K562 (cell line): ENCODE data around the gene SLC7A14. TPM values are rescaled to one million over a fixed set of nuclear protein-coding genes. Genes with fewer than 3 reads are reported as not detected.

Source experiments
- ATAC-seq: fragments of 200-7000 bp; cut with Tn5 transposase; 3 replicates; pipeline ENCODE4 v1.9.1; 2020; ENCODE audit warnings: moderate library complexity
- BruUV-seq: library from RNA; stranded (reverse); fragments of 400-500 nt; replicated peaks from 2 replicates; lab custom pipeline; 2021; lab: Mats Ljungman, UMichigan
- CTCF ChIA-PET: fragments of 300-600 bp; formaldehyde crosslinking; extraction: SDS; loops from one replicate; lab custom pipeline; 2021; ENCODE audit warnings: low intra/inter-chr PET ratio; lab: Yijun Ruan, JAX
- POLR2A ChIA-PET: fragments of 300-600, 350-650 bp; sonication (Branson Sonifier 250); formaldehyde crosslinking; extraction: SDS; loops from one replicate; lab custom pipeline; 2021; ENCODE audit warnings: antibody characterized with exemption, inconsistent platforms; lab: Yijun Ruan, JAX
- DNase-seq, 4 experiments: peaks; one replicate each; pipeline versions ENCODE4 v3.0.0 to v3.0.0-alpha.2; 2011 to 2018; ENCODE audit warnings: low spot score in 3 of 4, mixed read lengths in 3 of 4; ENCODE audit errors: extremely low read depth in 1 of 4
- FAIRE-seq: peaks from 2 replicates; lab custom pipeline; 2011; peaks lifted over from hg19 to GRCh38; lab: Jason Lieb, UNC
- H2AFZ ChIP-seq: 2 replicates; pipeline ENCODE4 v1.6.0; 2011; ENCODE audit warnings: low read depth, low read length, control low read depth, inconsistent platforms
- H3K27ac ChIP-seq: fragments of 200-600 bp; 3 replicates; pipeline ENCODE4 v1.8.0; 2011; ENCODE audit warnings: low read depth, mild to moderate bottlenecking, control low read depth, inconsistent platforms, low read length, moderate library complexity, mixed read lengths; ENCODE audit errors: extremely low read depth
- H3K27me3 ChIP-seq, 2 experiments: fragments of 300-600 bp in 1 of 2; 2 replicates in 1 of 2; 3 replicates in 1 of 2; pipeline versions ENCODE4 v1.6.0 to v1.8.0; 2011; ENCODE audit warnings: inconsistent platforms in 2 of 2, low read length in 2 of 2, mild to moderate bottlenecking in 1 of 2, mixed read lengths in 1 of 2, moderate library complexity in 1 of 2; ENCODE audit not compliant: control insufficient read depth in 2 of 2, insufficient read depth in 2 of 2
- H3K36me3 ChIP-seq: fragments of 300-600 bp; 3 replicates; pipeline ENCODE4 v1.8.0; 2011; ENCODE audit warnings: mild to moderate bottlenecking, low read length, inconsistent platforms; ENCODE audit not compliant: control insufficient read depth, insufficient read depth
- H3K4me1 ChIP-seq, 2 experiments: fragments of 200-600 bp in 1 of 2; replicated peaks in 1 of 2; 2 replicates in 1 of 2; 3 replicates in 1 of 2; pipeline versions ENCODE4 v1.5.1 to v1.8.0; 2011; ENCODE audit warnings: inconsistent platforms in 2 of 2, low read length in 2 of 2, mild to moderate bottlenecking in 1 of 2, mixed read lengths in 1 of 2, moderate library complexity in 1 of 2; ENCODE audit not compliant: control insufficient read depth in 2 of 2, insufficient read depth in 2 of 2
- H3K4me2 ChIP-seq: 2 replicates; pipeline ENCODE4 v1.6.1; 2011; ENCODE audit warnings: low read length, control low read depth, inconsistent platforms, mixed read lengths; ENCODE audit not compliant: insufficient read depth
- H3K4me3 ChIP-seq: fragments of 200-600 bp; sonication (generic), shearing (Covaris generic); 2 replicates; pipeline ENCODE4 v1.5.1; 2016; ENCODE audit warnings: control low read depth, inconsistent platforms
- H3K79me2 ChIP-seq: fragments of 200-600 bp; 3 replicates; pipeline ENCODE4 v1.8.0; 2011; ENCODE audit warnings: low read length, inconsistent platforms; ENCODE audit not compliant: control insufficient read depth, insufficient read depth
- H3K9ac ChIP-seq, 2 experiments: 2 replicates each; pipeline versions ENCODE4 v1.6.0 to v1.6.1; 2011; ENCODE audit warnings: low read depth in 2 of 2, low read length in 2 of 2, control low read depth in 1 of 2, inconsistent platforms in 1 of 2, mild to moderate bottlenecking in 1 of 2, mixed read lengths in 1 of 2; ENCODE audit not compliant: insufficient read depth in 1 of 2
- H3K9me1 ChIP-seq: one replicate; pipeline ENCODE4 v1.6.0; 2011; ENCODE audit warnings: inconsistent platforms, mild to moderate bottlenecking, low read length, moderate library complexity; ENCODE audit not compliant: control insufficient read depth, insufficient read depth
- H3K9me3 ChIP-seq: replicated peaks from 2 replicates; pipeline ENCODE4 v1.5.1; 2011; ENCODE audit warnings: low read depth, low read length, inconsistent platforms; ENCODE audit not compliant: control insufficient read depth, insufficient read depth
- H4K20me1 ChIP-seq: replicated peaks from 2 replicates; pipeline ENCODE4 v1.6.1; 2011; ENCODE audit warnings: low read length, inconsistent platforms, mixed read lengths; ENCODE audit not compliant: control insufficient read depth, insufficient read depth
- ETV5 ChIP-seq: sonication (generic); formaldehyde crosslinking; IDR thresholded peaks from 2 replicates; pipeline ENCODE4 v1.4.0; 2020; ENCODE audit warnings: low read depth, mild to moderate bottlenecking, missing genetic modification reagents
- STAT6 ChIP-seq: sonication (generic); formaldehyde crosslinking; IDR thresholded peaks from 2 replicates; pipeline ENCODE4 v1.8.1; 2023; ENCODE audit warnings: mild to moderate bottlenecking, missing genetic modification reagents
- ZNF12 ChIP-seq: sonication (generic); formaldehyde crosslinking; IDR thresholded peaks from 2 replicates; pipeline ENCODE4 v1.4.0; 2020; ENCODE audit warnings: mild to moderate bottlenecking, missing genetic modification reagents
- WGBS: fragments of 100-300 bp; shearing (Covaris generic); methylation state at CpG from one replicate; pipeline ENCODE4 v1.1.6; 2016; ENCODE audit warnings: low coverage, mixed read lengths; ENCODE audit not compliant: insufficient coverage; ENCODE audit errors: missing lambda C conversion rate; 5-methylcytosine and 5-hydroxymethylcytosine counted together
- in situ Hi-C: fragments of 300-500 bp; cut with MboI; formaldehyde crosslinking; loops from 4 replicates; pipeline ENCODE4 v1.15.0; 2018; ENCODE audit warnings: inconsistent platforms, mixed read lengths
- intact Hi-C: fragments of 100-400 bp; cut with micrococcal nuclease; formaldehyde crosslinking; loops from 2 replicates; pipeline ENCODE4 v1.14.2; 2022
- polyA plus RNA-seq, 8 experiments: library from polyadenylated mRNA; depleted of rRNA in 4 of 8; stranded (reverse) in 5 of 8; unstranded in 3 of 8; fragments of >200 nt; fragmentation: Nextera tagmentation in 2 of 8; fragmentation: Illumina TruSeq in 1 of 8; extraction: Ambion mirVana in 2 of 8; extraction: Trizol in 1 of 8; gene quantifications; 2 replicates each; pipeline versions ENCODE4 v1.2.1 to v1.2.3, GENCODE V29; 2011 to 2014; ENCODE audit warnings: inconsistent platforms in 1 of 8, missing spikeins in 1 of 8
- total RNA-seq, 7 experiments: library from RNA; depleted of rRNA in 6 of 7; stranded (reverse); fragments of >200 nt in 6 of 7; fragmentation: Illumina TruSeq in 2 of 7; extraction: Trizol in 2 of 7; gene quantifications; 2 replicates each; pipeline versions ENCODE4 v1.2.1 to v1.2.3, GENCODE V29; 2011 to 2021; ENCODE audit warnings: low replicate concordance in 1 of 7

Gene SLC7A14
- total and polyA plus RNA-seq, 9 of the 15 experiments (the other 6 are each of a cell fraction or from before 2014, with no cell fraction given): not detected

- H3K4me1 ChIP-seq: no peaks in the 10 kb centered on the region
- TF ChIP-seq STAT6 (CRISPR knock-in tag): no peak
- H4K20me1 ChIP-seq: no peaks in the 10 kb centered on the region
- H3K4me3 ChIP-seq: no peak overlapping the region
- no peak overlapping the region for H3K9ac ChIP-seq
- DNase-seq (no peak), FAIRE-seq (no peak), ATAC-seq (no peak)
- H3K9me3 ChIP-seq: no peaks in the 10 kb centered on the region
- H2AFZ ChIP-seq: no peak overlapping the region
- H3K36me3 ChIP-seq: no peaks in the 10 kb centered on the region
- H3K9me1 ChIP-seq: no peaks in the 10 kb centered on the region
- H3K4me2 ChIP-seq: no peak overlapping the region
- H3K27ac ChIP-seq: no peak overlapping the region
- H3K79me2 ChIP-seq: no peaks in the 10 kb centered on the region
- in situ Hi-C loops: no loop called here
- peaks cover 2 to 4% of the 10 kb centered on the region in 2 experiments; a peak in 4 of 5 replicates for H3K27me3 ChIP-seq
- POLR2A ChIA-PET: interaction anchor here (1.2 kb wide), 1 partner anchor 9 kb away, joined by 3 read pairs; no protein-coding TSS in a partner anchor
- no TSS peak for BruUV-seq
- intact Hi-C loops: no loop called here
- WGBS: 18% methylated on average over 3 of the region's 3 CpGs
- CTCF ChIA-PET: no interaction called here
These were observed 46.0 kb downstream of the SLC7A14 start for GRCh38 chr3:170539897-170540296.

- no peaks in the 10 kb centered on the region for H3K36me3 ChIP-seq
- no peak overlapping the region for H3K4me3 ChIP-seq
- no TSS peak for BruUV-seq
- no peak overlapping the region for H3K9ac ChIP-seq
- no peak overlapping the region for H2AFZ ChIP-seq
- no peaks in the 10 kb centered on the region for H3K9me3 ChIP-seq
- no peaks in the 10 kb centered on the region for H3K9me1 ChIP-seq
- H3K4me2 ChIP-seq: no peak overlapping the region
- no peak overlapping the region for H3K27ac ChIP-seq
- TF ChIP-seq ZNF12 (CRISPR knock-in tag): 0 out of 2 replicates have a peak, but pooled peaks have one; percentile 53
- no peak for TF ChIP-seq ETV5 (CRISPR knock-in tag)
- TF ChIP-seq, all 486 proteins: peak for 1
- DNase-seq (no peak), ATAC-seq (no peak), FAIRE-seq (no peak)
- in situ Hi-C loops (no loop called here), intact Hi-C loops (no loop called here)
- Histone ChIP-seq H3K79me2 (no peaks in the 10 kb centered on the region), H3K4me1 (no peaks in the 10 kb centered on the region), H4K20me1 (no peaks in the 10 kb centered on the region), H3K27me3 (peaks cover 2 to 4% of the 10 kb centered on the region in 2 experiments; a peak in 4 of 5 replicates)
- ChIA-PET CTCF (no interaction called here), POLR2A (no interaction called here)
These were observed 49.2 kb downstream of the SLC7A14 start for GRCh38 chr3:170536712-170537111.
